Breast epithelium (tissue), 4 donors: ENCODE results near the gene IER3. TPM values are rescaled to one million over a fixed set of nuclear protein-coding genes. Genes with fewer than 3 reads are reported as not detected.
"Not testable (repeated sequence)": the region's sequence is repeated elsewhere in the genome, so short reads cannot be mapped to it uniquely, and the experiment has no call there.

Experiments used
- DNase-seq, 2 donors: peaks; one replicate each; pipeline ENCODE4 v3.0.0-alpha.2; 2019; ENCODE audit warnings: low spot score in 2 of 2
- H3K27ac ChIP-seq, 2 donors: fragments of 200-600 bp; sonication (generic) in 1 of 2; one replicate each; pipeline ENCODE4 v1.5.1; 2016 to 2019; ENCODE audit warnings: mild to moderate bottlenecking in 1 of 2
- H3K27me3 ChIP-seq, 2 donors: fragments of 200-600 bp; sonication (generic) in 1 of 2; one replicate each; pipeline versions ENCODE4 v1.5.1 to v1.6.0; 2017 to 2019; ENCODE audit warnings: control low read depth in 1 of 2, mild to moderate bottlenecking in 1 of 2
- H3K36me3 ChIP-seq: fragments of 200-600 bp; one replicate; pipeline ENCODE4 v1.5.1; 2019
- H3K4me1 ChIP-seq, 2 donors: fragments of 200-600 bp; sonication (generic); one replicate each; pipeline ENCODE4 v1.5.1; 2016 to 2019; ENCODE audit warnings: control low read depth in 1 of 2
- H3K4me3 ChIP-seq, 3 donors: fragments of 200-600 bp; sonication (generic); 1 replicate in 2 of 3; 2 replicates in 1 of 3; pipeline ENCODE4 v1.5.1; 2016 to 2019; ENCODE audit warnings: mild to moderate bottlenecking in 3 of 3, moderate library complexity in 2 of 3
- H3K9me3 ChIP-seq, 2 donors: fragments of 200-600 bp; sonication (generic) in 1 of 2; one replicate each; pipeline ENCODE4 v1.5.1; 2016 to 2019; ENCODE audit warnings: control low read depth in 1 of 2
- CTCF ChIP-seq, 3 donors: fragments of 450-650 bp; IDR thresholded peaks; one replicate each; pipeline ENCODE4 v1.5.1; 2016 to 2017; ENCODE audit warnings: antibody characterized with exemption in 3 of 3, mild to moderate bottlenecking in 3 of 3, moderate library complexity in 3 of 3
- POLR2A ChIP-seq: fragments of 450-650 bp; IDR thresholded peaks from one replicate; pipeline ENCODE4 v1.6.1; 2016; ENCODE audit warnings: antibody characterized with exemption, mild to moderate bottlenecking, moderate library complexity
- POLR2AphosphoS5 ChIP-seq, 3 donors: sonication (generic); formaldehyde crosslinking; IDR thresholded peaks; one replicate each; pipeline ENCODE4 v1.6.1; 2017; ENCODE audit warnings: antibody characterized with exemption in 3 of 3
- intact Hi-C: fragments of 100-400 bp; cut with DNase I; formaldehyde crosslinking; loops from one replicate; pipeline ENCODE4 v1.15.1; 2023; ENCODE audit warnings: low total_unique reads
- total RNA-seq, 3 donors: library from RNA; depleted of rRNA; stranded (reverse); fragments of >200 nt; gene quantifications; one replicate each; pipeline ENCODE4 v1.1.0, GENCODE V29; 2016

IER3 gene
- total RNA-seq, 3 donors from 2014 or later: 7.7 to 64.1 (median 20.0) TPM

- intact Hi-C loops: loop anchor here (10.0 kb wide), 1 partner anchor 46 kb away; no protein-coding TSS in a partner anchor
- no peaks in the 10 kb centered on the region for H3K36me3 ChIP-seq
- no peak overlapping the region for H3K4me3 ChIP-seq
- no peaks in the 10 kb centered on the region for H3K9me3 ChIP-seq
- peaks cover 5 to 7% of the 10 kb centered on the region in 2 donors for H3K4me1 ChIP-seq
- no peaks in the 10 kb centered on the region for H3K27me3 ChIP-seq
- peak overlapping the region; percentile 91 to 93 for H3K27ac ChIP-seq
- TF ChIP-seq POLR2AphosphoS5 (IDR thresholded peaks at IDR 0.05) (no peak), CTCF (IDR thresholded peaks at IDR 0.05) (no peak), POLR2A (no peak)
- DNase-seq: no peak
These were observed 24.3 kb upstream of the IER3 start for GRCh38 chr6:30768634-30769087.

GRCh38 chr6:30767944-30768301 lies 23.6 kb upstream of the IER3 start:
- Histone ChIP-seq H3K27ac (no peak overlapping the region), H3K4me3 (no peak overlapping the region), H3K9me3 (no peaks in the 10 kb centered on the region), H3K27me3 (no peaks in the 10 kb centered on the region), H3K36me3 (no peaks in the 10 kb centered on the region), H3K4me1 (peaks cover 5 to 7% of the 10 kb centered on the region in 2 donors)
- no peak for DNase-seq
- TF ChIP-seq CTCF (IDR thresholded peaks at IDR 0.05) (no peak), POLR2AphosphoS5 (IDR thresholded peaks at IDR 0.05) (no peak)
- intact Hi-C loops: loop anchor here (10.0 kb wide), 1 partner anchor 47 kb away; no protein-coding TSS in a partner anchor

- no peak for DNase-seq
- H3K27ac ChIP-seq: no peak overlapping the region
- no peaks in the 10 kb centered on the region for H3K9me3 ChIP-seq
- H3K4me1 ChIP-seq: peaks cover 5 to 7% of the 10 kb centered on the region in 2 donors
- TF ChIP-seq CTCF (IDR thresholded peaks at IDR 0.05): no peak
- TF ChIP-seq POLR2A: no peak
- TF ChIP-seq POLR2AphosphoS5 (IDR thresholded peaks at IDR 0.05): no peak
- intact Hi-C loops: loop anchor here (10.0 kb wide), 1 partner anchor 47 kb away; no protein-coding TSS in a partner anchor
- H3K4me3 ChIP-seq: no peak overlapping the region
- H3K27me3 ChIP-seq: no peaks in the 10 kb centered on the region
- H3K36me3 ChIP-seq: no peaks in the 10 kb centered on the region
These were observed 23.0 kb upstream of the IER3 start for GRCh38 chr6:30767158-30767943.

- no peak for TF ChIP-seq CTCF (IDR thresholded peaks at IDR 0.05)
- no peak for TF ChIP-seq POLR2AphosphoS5 (IDR thresholded peaks at IDR 0.05)
- TF ChIP-seq POLR2A: no peak
- Histone ChIP-seq H3K27me3 (no peaks in the 10 kb centered on the region), H3K4me1 (peaks cover 5 to 7% of the 10 kb centered on the region in 2 donors), H3K27ac (peak overlapping the region in 1 of 2 donors; percentile 1), H3K9me3 (no peaks in the 10 kb centered on the region), H3K36me3 (no peaks in the 10 kb centered on the region), H3K4me3 (no peak overlapping the region)
- intact Hi-C loops: loop anchor here (10.0 kb wide), 1 partner anchor 48 kb away; no protein-coding TSS in a partner anchor
- DNase-seq: no peak
These were observed 22.3 kb upstream of the IER3 start for GRCh38 chr6:30766461-30767157.

GRCh38 chr6:30765495-30765894 lies 21.1 kb upstream of the IER3 start:
- intact Hi-C loops: loop anchor here (10.0 kb wide), 1 partner anchor 49 kb away; no protein-coding TSS in a partner anchor
- not testable (repeated sequence) for DNase-seq, H3K27ac ChIP-seq, H3K4me1 ChIP-seq, H3K9me3 ChIP-seq, H3K4me3 ChIP-seq, H3K27me3 ChIP-seq, H3K36me3 ChIP-seq

- not testable (repeated sequence) for H3K4me3 ChIP-seq, H3K9me3 ChIP-seq, H3K4me1 ChIP-seq, DNase-seq, H3K27me3 ChIP-seq, H3K36me3 ChIP-seq
- intact Hi-C loops: loop anchor here (10.0 kb wide), 1 partner anchor 50 kb away; no protein-coding TSS in a partner anchor
- peak overlapping the region; percentile 89 to 92 for H3K27ac ChIP-seq
These were observed 20.2 kb upstream of the IER3 start for GRCh38 chr6:30764490-30765043.
